DMS53 (cell line): ENCODE measurements around the gene MGST1.
"Not testable (repeated sequence)": the region's sequence is repeated elsewhere in the genome, so short reads cannot be mapped to it uniquely, and the experiment has no call there.

Experiments used
- DNase-seq: peaks from one replicate; lab custom pipeline; 2025; lab: John Stamatoyannopoulos, UW

Gene MGST1

GRCh38 chr12:16352481-16352880, 5.0 kb downstream of the MGST1 start:
- no peak for DNase-seq

GRCh38 chr12:16358878-16359277, 11.4 kb downstream of the MGST1 start:
- peak; percentile 31 for DNase-seq

- peak; percentile 90 for DNase-seq
Measured at GRCh38 chr12:16359512-16360491, 12.4 kb downstream of the MGST1 start.

- DNase-seq = peak; percentile 88
Measured at GRCh38 chr12:16361142-16361783, 13.8 kb downstream of the MGST1 start.

GRCh38 chr12:16362550-16362949, 15.1 kb downstream of the MGST1 start:
- no peak for DNase-seq

- no peak for DNase-seq
Measured at GRCh38 chr12:16369156-16369555, 21.7 kb downstream of the MGST1 start.

- DNase-seq = no peak
Measured at GRCh38 chr12:16370096-16370495, 22.7 kb downstream of the MGST1 start.

- peak; percentile 85 for DNase-seq
Measured at GRCh38 chr12:16382652-16383312, 35.3 kb downstream of the MGST1 start.

- DNase-seq = peak; percentile 39
Measured at GRCh38 chr12:16384732-16385131, 37.3 kb downstream of the MGST1 start.

- peak; percentile 93 for DNase-seq
Measured at GRCh38 chr12:16385782-16386646, 38.6 kb downstream of the MGST1 start.

- no peak for DNase-seq
Measured at GRCh38 chr12:16387919-16388318, 40.5 kb downstream of the MGST1 start.

GRCh38 chr12:16389594-16389993, 42.1 kb downstream of the MGST1 start:
- peak; percentile 46 for DNase-seq

GRCh38 chr12:16392846-16393535, 45.5 kb downstream of the MGST1 start:
- DNase-seq = no peak

- DNase-seq = no peak
Measured at GRCh38 chr12:16399101-16399500, 51.7 kb downstream of the MGST1 start.

- not testable (repeated sequence) for DNase-seq
Measured at GRCh38 chr12:16401835-16402234, 54.4 kb downstream of the MGST1 start.

GRCh38 chr12:16407346-16407745, 59.9 kb downstream of the MGST1 start:
- no peak for DNase-seq
